NCI-H1092 treated with DMSO at 0.1 percent for 48 hours (cell line): ENCODE measurements around the gene KRT37.
"Not testable (repeated sequence)": the region's sequence is repeated elsewhere in the genome, so short reads cannot be mapped to it uniquely, and the experiment has no call there.

Source experiments
- DNase-seq: peaks from one replicate; lab custom pipeline; 2025; lab: John Stamatoyannopoulos, UW

Gene KRT37

DNA sequence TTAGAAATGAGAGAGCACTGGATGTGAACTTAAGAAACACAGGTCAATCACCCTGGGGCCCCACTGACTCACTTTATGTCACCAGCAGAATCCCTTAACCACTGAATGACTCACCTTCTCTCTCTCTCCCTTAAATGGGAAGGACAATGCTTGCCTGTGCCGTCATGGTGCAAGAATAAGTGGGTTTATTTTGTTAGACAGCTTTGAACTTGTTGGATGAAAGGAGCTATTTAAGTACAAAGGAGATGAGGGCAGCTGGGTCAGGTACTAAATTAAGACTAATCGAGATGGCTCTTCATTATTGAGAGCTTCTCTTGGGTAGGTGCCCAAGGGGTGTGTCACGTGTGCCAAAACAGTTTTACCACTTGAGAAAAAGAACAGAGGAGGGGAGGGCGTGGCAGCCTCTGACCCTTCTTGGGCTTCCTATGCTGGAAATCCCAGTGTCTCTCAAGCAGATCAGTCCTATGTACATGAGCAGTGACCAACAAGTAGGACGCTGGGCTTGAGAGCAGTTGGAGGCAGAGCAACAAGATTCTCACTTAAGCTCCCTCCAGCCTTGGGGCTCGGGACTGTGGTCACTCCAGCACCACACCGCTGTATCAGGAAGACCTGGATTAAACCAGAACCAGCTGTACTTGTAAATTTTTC lies 20.2 kb downstream of the KRT37 start:
- DNase-seq, result no peak

DNA sequence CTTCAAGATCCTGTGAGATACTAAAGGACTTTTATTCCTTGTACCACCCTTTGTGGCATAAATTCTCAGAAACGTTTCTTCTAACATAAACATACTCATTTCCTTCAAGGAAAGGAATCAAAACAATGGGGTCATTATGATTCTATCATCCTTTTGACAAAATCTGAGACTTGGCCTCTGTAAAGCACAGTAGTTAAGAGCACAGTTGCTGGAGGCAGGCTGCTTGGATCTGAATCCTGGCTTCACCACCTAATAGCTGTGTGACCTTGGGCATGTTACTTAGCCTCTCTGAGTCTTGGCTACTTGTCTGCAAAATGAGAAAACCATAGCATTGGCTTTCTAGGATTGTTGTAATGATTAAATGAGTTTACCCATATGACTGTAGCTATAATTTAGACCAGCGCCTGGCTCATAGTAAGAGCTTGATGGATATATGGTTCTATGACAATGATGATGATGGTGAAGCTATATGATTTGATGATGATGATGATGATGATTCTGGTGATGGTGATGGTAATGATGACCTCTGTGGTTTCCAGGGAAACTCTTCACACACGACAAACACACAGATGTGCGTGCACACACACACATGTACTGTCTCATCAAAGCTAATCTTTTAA lies 20.9 kb downstream of the KRT37 start:
- DNase-seq, result no peak

DNA sequence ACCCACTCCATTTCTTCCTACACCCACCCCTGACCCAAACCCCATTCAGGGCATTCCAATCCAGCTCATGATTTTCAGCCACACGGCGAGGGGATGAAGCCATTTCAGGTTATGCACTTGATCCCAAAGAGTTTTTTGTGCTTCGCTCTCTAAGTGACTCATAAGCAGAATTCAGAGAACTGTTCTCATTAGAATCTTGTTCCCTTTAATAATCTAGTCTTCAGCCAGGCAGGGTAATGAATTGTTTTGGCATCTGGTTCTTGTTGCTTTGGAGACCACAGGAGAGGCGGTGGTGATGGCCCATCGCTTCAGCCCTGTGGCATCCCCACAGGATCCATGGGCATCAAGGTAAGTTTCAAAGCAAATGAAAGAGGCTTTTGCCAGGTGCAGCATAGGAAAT lies 22.2 kb downstream of the KRT37 start:
- no peak for DNase-seq

DNA sequence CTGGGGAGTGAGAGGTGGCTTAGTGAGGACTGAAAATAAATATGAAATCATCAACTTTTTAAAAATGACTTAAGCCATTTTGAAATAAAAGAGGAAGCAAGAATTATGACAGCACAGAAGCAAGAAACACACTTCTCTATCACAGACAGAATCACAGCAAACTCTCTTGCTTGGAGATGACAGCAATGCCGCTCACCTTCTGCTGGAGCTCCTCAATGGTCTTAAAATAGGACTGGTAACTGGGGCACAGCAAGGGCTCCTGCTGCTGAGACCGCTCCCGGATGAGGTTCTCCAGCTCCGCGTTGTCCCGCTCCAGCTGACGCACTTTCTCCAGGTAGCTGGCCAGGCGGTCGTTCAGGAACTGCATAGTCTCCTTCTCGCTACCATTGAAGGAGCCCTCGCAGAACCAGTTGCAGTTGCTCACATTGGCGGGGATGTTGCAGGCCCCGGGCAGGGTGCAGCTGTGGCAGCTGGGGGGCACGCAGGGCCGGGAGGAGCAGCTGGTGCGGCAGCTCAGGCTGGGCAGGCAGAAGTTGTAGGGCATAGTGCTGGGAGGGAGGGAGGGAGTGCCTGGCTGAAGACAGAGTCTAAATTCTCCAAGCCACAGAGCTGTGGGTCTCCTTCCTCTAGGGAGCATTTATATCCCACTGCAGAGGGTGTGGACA lies 27.3 kb downstream of the KRT37 start, which contains the start of gene KRT31:
TSS of gene KRT31 (minus strand) at position 613 of the 665 bp plus-strand sequence. CDS start at position 544, 69 bp downstream.
- DNase-seq, result no peak

DNA sequence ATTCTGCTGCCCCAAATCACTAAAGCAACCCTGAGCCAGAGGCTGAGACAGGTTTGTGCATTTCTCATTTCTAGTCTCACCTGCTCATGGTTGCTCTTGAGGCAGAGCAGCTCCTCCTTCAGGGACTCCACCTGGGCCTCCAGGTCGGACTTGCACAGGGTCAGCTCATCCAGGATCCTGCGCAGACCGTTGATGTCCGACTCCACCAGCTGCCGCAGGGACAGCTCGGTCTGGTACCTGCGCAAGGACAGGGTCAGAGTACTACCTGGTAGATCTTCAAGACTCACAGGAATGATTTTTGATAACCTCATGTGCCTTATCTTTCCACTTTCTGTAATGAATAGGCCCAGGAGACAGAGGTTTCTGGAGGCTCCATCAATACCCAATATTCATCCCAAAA lies 28.0 kb downstream of the KRT37 start:
- no peak for DNase-seq

DNA sequence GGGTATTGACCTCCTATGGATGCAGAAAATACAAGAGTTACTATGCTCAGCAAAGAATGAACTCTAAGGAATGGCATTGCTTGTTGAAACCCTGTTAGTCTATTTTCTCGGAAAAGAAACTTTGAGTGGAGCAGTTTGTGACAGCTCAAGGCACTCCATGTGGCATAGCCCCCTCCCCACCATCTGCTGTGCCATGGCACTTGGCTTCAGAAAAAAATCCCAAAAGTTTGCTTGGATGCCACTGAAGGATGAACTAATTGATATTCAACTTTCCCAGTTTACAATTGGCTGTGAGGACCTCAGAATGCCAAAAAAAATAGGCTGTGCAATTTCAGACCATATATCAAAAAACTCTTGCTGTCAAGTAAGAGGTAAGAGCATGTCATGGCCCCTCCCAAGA lies 28.8 kb downstream of the KRT37 start:
- DNase-seq, result no peak

DNA sequence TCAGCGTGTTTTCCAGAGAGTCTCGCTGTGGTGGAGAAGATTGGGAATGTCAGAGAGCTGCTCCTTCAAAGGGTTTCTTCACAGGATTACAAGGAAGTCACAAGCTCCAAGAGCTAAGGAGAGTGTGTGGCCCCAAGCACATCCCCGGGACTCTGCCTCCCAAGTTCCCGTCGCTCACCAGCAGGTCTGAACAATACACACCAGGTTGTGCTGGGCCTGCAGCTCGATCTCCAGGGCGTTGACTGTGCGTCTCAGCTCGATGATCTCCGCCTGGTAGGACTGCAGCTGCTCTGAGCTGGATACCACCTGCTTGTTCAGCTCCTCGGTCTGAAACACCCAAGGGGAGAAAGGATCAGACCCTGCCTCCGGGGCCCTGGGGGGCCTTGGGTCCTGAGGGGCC lies 29.3 kb downstream of the KRT37 start:
- not testable (repeated sequence) for DNase-seq

DNA sequence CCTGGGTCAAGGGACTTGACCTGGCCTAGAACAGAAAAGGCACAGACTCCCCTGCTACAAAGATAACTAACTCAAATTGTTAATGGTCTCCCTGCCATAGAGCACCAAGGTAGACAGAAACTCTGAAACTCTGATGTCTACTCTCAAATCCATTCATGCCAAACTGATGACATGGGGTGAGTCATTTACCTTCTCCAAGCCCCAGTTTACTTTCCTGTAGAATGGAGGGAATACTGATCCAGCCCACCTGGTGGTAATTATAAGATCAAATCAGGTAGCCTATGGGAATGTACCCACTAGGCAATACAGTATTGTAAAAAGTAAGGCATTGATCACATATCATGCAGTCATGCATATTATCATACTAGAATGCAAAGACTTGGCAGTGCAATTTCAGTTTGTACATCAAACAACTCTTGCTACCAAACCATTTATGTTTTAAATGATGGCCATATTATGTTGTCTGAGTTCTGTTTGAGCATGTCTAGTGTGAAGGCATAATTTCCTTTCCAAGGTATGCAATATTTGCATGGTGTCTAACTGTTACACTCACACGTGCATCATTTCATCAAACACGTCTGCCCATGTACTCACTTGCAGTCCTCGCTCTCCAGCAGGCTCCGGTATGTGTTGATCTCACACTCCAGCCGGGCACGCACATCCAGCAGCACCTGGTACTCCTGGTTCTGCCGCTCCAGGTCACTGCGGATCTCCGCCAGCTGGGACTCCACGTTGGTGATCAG lies 30.0 kb downstream of the KRT37 start:
- no peak for DNase-seq

DNA sequence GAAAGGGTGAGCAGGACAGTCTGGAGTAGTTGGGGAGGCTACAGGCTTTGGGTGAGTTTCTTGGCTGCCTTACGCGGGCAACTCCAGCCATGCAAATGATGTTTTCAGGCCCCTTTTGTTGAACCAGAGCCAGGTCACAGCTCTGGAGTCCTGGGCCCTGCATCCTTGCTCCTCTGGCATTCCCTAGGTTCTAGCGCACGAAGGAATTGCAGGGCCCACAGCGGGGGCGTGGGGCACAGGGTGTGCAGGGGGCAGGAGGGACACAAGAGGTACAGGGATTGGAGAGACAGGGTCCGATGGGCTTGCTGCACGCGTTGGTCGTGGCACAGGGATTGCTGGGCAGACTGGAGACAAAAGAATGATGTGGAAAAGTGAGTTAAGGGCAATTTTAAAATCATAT lies 30.6 kb downstream of the KRT37 start:
- no peak for DNase-seq

DNA sequence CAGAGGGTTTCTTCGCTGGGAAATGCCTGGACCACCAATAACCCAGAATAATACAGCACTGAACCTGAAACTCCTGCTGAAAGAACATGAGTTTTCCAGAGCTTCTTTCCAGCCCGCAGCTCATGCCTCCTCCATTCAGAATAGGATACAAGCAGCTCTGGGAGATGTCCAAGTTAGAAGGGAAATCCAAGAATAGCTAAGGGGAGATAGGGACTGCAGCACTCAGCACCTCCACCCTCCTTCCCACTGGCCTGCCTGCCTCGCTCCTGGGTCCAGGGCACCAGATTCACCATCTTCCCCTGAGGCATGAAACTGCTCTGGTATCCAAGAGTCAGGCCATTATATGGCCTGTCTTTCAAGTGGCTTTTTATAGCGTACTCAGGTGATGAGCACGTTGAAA lies 31.1 kb downstream of the KRT37 start:
- DNase-seq, result no peak

DNA sequence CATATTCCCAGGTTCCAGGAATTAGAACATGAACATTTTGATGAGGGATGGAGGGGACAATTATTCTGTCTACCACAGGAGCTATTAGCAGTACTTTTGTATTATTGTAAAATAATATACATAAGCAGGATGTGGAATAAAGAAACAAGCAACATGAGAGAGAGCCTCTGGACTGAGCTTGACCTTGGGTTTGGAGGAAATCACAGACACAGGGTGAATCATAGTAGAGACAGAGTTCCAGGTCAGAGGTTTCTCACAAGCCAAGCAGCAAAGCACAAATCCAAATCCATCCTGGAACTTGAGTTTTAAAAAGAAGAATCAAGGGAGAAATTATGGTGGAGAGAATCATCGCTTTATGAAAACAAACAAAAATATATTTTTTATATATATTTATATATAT lies 32.1 kb downstream of the KRT37 start:
- DNase-seq, result no peak

DNA sequence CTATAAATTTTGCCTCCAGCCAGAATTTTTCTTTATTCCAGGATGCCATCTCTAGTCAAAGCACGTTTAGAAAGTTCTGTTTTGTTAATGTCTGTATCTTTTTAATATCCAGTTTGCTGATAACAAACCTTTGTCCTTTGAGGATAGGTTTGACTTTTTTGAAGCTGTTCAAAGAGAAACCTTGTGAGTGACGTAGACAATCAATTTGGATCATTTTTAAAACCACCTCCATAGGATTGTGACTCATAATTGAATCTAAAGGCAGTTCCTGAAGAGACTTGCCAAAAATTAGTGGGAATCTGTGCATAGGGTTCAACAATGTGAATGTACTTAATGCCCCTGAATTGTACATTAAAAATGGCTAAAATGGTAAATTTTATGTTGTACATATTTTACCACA lies 32.9 kb downstream of the KRT37 start:
- no peak for DNase-seq

DNA sequence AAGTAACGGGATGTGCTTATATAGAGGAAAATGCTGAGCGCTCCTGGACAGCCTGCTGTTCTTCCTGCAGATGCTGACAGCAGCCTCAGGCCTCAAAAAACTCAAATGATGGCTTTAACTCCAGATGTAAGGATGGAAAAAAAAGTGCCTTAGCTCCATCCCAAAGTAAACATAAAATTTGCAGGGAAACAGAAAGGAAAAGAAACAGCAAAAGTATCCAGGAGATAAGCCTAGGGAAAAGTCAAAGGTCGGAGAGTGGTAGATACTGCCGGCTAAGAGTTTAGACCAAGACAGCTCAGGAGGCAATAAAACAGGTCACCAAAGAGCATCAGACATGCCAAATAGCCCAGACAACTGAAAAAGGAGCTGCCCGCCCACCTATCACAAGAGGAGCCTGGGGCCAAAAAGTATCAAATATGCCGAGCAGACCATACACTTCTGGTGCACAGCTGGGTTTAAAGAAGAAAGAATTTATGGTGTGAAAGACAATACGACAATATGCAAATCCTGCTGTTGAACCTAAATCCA lies 33.9 kb downstream of the KRT37 start:
- no peak for DNase-seq

DNA sequence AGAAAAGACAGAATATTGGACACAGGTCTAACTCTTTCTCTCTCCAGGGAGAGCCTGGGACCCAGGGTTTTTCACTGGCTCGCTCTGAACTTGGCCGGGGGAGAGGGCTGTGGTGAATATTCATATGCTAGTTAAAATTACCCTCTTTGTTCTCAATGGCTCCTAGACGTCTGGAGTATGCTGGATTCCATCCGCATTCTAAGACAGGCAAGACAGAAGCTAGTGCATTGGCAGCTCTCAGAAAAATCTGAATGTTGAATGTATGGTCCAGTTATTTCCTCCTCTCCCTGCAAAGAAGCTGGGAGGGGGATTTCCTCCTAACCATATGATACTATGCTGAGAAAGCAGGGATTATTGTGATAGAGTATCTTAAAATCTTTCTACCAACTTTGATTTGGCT lies 36.7 kb downstream of the KRT37 start:
- no peak for DNase-seq

DNA sequence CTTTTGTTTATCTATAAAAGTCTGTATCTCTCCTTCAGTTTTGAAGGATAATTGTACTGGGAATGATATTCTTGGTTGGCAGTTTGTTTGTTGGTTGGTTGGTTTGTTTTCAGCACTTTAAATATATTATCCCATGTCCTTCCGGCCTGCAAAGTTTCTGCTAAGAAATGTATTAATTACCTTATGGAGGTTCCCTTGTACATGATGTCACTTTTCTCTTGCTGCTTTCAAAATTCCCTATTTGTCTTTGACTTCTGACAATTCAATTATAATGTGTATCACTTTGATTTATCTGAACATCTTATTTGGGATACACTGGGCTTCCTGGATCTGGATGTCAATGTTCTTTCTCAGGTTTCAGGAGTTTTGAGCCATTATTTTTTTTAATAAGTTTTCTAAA lies 38.2 kb downstream of the KRT37 start:
- DNase-seq, result no peak

DNA sequence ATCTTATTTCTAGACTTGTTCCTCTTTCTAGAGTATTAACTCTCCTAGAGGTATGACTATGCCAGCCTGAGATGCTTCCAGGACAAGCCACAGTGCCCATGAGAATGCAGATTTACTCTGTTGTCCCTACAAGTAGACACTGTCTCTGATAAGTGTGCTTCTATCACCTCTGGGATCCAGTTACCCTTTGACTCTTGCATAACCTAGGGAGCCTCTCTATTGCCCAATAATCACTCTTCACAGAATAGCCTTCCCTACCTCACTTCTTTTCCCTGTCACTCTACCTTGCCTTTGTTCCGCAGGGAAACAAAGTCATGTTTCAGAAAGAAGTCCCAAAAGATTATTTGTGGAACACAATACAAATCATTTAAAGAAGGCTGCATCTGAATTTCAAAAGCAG lies 40.7 kb downstream of the KRT37 start:
- DNase-seq, result no peak

DNA sequence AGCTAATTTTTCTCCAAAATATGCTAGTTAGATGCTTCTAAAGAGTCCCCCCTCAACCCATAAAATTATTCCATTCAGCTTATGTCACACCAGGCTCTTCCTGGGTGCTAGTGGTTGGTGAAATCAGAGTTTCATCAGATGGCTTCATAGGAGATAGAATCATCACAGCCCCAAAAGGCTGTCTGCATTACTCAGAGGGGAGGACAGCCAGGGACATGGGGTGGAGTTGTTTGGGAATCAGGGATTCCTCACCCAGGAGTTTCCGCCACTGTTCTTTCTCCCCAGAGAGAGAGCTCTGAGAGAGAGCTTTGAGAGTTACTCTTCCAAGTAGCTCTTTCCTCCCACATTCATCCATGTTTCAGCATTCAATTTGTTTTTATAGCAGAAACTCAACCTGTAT lies 42.0 kb downstream of the KRT37 start:
- DNase-seq, result no peak

DNA sequence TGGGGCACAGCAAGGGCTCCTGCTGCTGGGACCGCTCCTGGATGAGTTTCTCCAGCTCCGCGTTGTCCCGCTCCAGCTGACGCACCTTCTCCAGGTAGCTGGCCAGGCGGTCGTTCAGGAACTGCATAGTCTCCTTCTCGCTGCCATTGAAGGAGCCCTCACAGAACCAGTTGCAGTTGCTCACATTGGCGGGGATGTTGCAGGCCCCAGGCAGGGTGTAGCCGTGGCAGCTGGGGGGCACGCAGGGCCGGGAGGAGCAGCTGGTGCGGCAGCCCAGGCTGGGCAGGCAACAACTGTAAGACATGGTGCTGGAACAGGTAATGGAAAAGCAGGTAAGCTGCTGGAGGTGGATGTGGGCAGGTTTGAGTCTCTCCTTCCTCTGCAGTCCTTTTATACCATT lies 42.4 kb downstream of the KRT37 start, which contains the start of gene KRT34:
TSS of gene KRT34 (minus strand) at position 364 of the 400 bp plus-strand sequence. CDS start at position 304, 60 bp downstream.
- not testable (repeated sequence) for DNase-seq

DNA sequence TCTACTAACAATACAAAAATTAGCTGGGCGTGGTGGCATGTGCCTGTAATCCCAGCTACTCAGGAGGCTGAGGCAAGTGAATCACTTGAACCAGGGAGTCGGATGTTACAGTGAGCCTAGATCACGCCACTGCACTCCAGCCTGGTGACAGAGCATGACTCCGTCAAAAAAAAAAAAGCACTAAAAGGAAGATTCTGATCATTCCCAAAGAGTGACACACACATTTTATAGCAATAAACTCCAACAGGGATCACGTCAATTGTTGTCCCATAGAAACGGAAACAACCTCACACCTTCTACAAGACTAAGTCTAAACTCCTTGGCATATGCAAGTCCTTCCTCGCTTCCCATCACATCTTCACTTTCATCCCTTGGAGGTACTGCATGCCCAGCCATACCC lies 44.3 kb downstream of the KRT37 start:
- DNase-seq, result not testable (repeated sequence)

DNA sequence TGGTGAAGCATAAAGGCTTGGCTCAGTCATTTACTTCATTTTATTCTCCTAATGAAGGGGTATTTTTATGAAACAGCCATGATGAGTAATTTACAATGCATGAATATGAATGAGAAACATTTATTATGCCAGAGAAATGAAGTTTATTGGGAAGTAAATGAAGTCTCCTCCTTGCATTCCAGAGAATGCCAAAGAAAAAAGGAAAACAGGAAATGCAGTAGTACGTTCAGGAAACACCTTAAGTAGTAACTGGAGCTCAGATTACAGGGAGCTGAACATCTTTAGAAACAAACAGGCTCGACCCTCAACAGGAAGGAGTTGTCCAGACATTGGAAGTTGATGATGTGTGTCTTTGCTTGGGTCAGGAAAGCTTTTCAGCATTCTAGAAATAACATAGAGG lies 46.8 kb downstream of the KRT37 start:
- DNase-seq, result no peak
